Right renal cortex interstitium (tissue), 3 donors: ENCODE measurements around the gene CFAP299. TPM values are rescaled to one million over a fixed set of nuclear protein-coding genes. Genes with fewer than 3 reads are reported as not detected.

Experiments
- DNase-seq, 3 donors: peaks; one replicate each; pipeline ENCODE4 v3.0.0-alpha.2; 2013; ENCODE audit warnings: low read depth in 3 of 3, low spot score in 2 of 3
- polyA plus RNA-seq, 3 donors: library from polyadenylated mRNA; unstranded; fragments of 120-200 nt; gene quantifications; one replicate each; pipeline ENCODE4 v1.2.1, GENCODE V29; 2013; ENCODE audit not compliant: insufficient read length in 3 of 3

CFAP299 gene
- polyA plus RNA-seq, 3 donors, result 0.48 to 0.98 (median 0.90) TPM

- DNase-seq, result no peak
Measured at GRCh38 chr4:80900908-80901307, 565.4 kb downstream of the CFAP299 start.

GRCh38 chr4:80903020-80903419 is 567.5 kb downstream of the CFAP299 start:
- DNase-seq, result no peak

GRCh38 chr4:80909938-80910337 is 574.4 kb downstream of the CFAP299 start:
- DNase-seq, result no peak

GRCh38 chr4:80911458-80911857 is 575.9 kb downstream of the CFAP299 start:
- no peak for DNase-seq

GRCh38 chr4:80912350-80912749 is 576.8 kb downstream of the CFAP299 start:
- DNase-seq, result no peak

- no peak for DNase-seq
Measured at GRCh38 chr4:80913381-80913780, 577.9 kb downstream of the CFAP299 start.

- DNase-seq, result no peak
Measured at GRCh38 chr4:80916770-80917169, 581.2 kb downstream of the CFAP299 start.

GRCh38 chr4:80918004-80918403 is 582.5 kb downstream of the CFAP299 start:
- no peak for DNase-seq

- no peak for DNase-seq
Measured at GRCh38 chr4:80921441-80921840, 585.9 kb downstream of the CFAP299 start.

- DNase-seq, result no peak
Measured at GRCh38 chr4:80922941-80923340, 587.4 kb downstream of the CFAP299 start.

GRCh38 chr4:80925293-80925692 is 589.8 kb downstream of the CFAP299 start:
- no peak for DNase-seq

- DNase-seq, result no peak
Measured at GRCh38 chr4:80926446-80926845, 590.9 kb downstream of the CFAP299 start.

GRCh38 chr4:80926891-80927290 is 591.4 kb downstream of the CFAP299 start:
- no peak for DNase-seq

GRCh38 chr4:80927420-80927819 is 591.9 kb downstream of the CFAP299 start:
- no peak for DNase-seq

- no peak for DNase-seq
Measured at GRCh38 chr4:80931631-80932081, 596.1 kb downstream of the CFAP299 start.

- DNase-seq, result no peak
Measured at GRCh38 chr4:80948141-80948540, 612.6 kb downstream of the CFAP299 start.

- DNase-seq, result no peak
Measured at GRCh38 chr4:80948995-80949394, 613.5 kb downstream of the CFAP299 start.

- no peak for DNase-seq
Measured at GRCh38 chr4:80956421-80956820, 620.9 kb downstream of the CFAP299 start.

GRCh38 chr4:80963051-80963450 is 627.5 kb downstream of the CFAP299 start:
- no peak for DNase-seq

- no peak for DNase-seq
Measured at GRCh38 chr4:80967346-80967745, 631.8 kb downstream of the CFAP299 start.

- no peak for DNase-seq
Measured at GRCh38 chr4:80980239-80980638, 644.7 kb downstream of the CFAP299 start.

GRCh38 chr4:80986011-80986410 is 650.5 kb downstream of the CFAP299 start:
- no peak for DNase-seq

GRCh38 chr4:80989921-80990544 is 654.5 kb downstream of the CFAP299 start:
- peak; percentile 40 to 55 (median 41) for DNase-seq
